Inferior parietal cortex (tissue), 1 donor: ENCODE data around the gene CYBRD1.
"Not testable (repeated sequence)": the region's sequence is repeated elsewhere in the genome, so short reads cannot be mapped to it uniquely, and the experiment has no call there.

Experiments used
- DNase-seq: peaks from one replicate; pipeline ENCODE4 v3.0.0-alpha.2; 2016; ENCODE audit errors: extremely low spot score

CYBRD1 gene

DNA sequence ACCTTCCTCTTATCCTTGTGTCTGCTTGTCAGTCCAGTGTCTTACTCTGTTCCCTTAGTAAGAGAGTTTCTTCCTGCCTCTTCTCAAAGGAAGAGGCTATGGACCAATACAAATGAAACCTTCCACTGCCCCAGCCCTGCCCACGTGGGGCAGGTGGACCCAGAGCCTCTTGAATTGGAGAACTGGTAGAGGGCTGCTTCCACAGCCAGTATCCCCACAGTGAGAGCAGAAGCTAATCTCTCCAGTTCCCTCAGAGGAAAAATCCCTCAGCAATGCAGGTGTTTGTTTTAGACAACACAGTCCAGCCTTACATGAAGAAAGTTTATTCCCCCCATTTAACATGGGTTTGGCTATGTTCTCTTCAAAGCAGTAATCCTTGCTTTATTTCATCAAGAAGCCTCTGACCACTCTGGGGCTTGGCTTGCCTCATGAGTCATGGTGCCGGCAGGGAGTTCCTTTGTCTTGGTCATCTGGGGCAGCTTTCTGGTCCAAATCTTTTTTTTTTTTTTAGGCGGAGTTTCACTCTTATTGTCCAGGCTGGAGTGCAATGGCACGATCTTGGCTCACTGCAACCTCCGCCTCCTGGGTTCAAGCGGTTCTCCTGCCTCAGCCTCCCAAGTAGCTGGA, 6.5 kb upstream of the CYBRD1 start:
- no peak for DNase-seq

DNA sequence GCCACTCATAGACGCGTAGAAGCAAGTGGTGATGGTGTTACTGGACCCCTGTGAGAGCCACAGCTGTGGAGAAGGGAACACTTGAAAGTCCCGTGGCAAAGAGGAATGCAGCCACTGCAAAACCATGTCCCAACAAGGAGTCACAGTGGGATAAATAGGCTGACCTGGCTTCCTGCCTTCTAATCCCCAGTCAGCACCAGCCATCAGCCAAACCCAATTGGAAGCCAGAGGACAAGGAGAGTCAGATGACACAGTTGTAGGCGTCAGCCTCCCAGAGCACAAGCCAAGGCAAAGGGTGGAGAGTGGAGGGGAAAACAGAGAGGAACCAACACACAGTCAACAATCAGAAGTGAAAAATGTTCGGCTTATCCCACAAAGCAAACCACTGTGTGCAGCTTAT, 5.5 kb upstream of the CYBRD1 start:
- DNase-seq = no peak

DNA sequence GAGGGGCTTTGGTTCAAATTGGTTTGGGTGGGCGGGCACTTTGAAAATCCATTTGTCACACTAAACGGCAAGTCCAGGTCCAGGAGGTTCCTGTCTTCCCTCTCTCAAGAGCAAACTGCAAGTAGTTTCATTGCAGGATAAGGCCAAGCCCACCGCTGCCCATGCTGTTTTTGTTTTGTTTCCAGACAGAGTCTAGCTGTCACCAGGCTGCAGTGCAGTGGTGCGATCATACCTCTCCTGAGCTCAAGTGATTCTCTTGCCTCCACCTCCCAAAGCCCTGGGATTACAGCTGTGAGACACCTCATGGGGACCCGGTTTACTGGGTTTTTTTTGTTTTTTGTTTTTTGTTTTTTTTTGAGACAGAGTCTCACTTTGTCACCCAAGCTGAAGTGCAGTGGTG, 1.8 kb upstream of the CYBRD1 start:
- DNase-seq = no peak

DNA sequence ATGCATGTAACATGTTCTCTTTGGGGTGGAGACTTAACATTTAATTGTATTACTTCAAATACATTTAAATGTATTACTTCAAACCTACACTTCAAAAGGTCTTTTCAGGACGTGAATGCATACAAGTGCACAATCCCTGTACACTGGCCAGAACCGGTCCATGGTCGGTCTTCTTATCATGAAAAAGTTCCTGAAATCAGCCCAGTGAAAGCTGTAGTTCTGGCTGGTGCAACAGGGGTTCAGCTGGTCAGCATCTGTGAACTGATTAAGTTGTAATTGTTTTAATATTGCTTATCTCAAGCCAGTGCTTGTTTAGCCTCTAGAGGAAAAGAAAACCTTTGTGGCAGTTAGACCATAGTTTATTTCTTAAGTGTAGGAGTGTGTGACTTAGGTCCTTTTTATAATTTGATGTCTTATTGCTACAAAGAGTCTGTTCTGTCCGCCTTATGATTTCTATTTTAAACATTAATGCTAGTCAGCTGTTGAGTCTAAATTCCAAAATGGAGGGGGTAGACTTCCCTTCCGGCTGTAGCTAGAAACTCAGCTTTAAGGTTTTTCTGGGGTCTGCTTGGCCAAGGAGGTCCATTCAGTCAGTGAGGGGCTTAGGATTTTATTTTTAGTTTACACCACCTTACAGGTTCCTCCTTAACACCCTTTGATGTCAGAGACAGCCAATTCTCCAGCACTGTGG, 768 bp upstream of the CYBRD1 start:
- DNase-seq = no peak

DNA sequence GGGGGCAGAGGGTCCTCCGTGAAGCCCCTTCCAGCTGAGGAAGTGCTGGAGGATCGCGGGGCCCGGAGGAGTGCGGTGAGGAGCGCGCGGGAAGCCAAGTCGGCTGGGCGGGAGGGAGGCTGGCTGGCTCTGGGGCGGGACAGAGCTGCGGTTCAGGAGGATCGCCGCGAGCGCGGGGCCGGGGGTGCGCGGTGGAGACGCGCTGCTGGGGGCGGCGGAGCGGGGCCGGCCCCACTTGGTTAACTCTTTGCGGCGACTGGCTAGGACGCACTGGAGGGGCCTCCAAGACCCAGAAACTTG, 464 bp downstream of the CYBRD1 start:
- no peak for DNase-seq

DNA sequence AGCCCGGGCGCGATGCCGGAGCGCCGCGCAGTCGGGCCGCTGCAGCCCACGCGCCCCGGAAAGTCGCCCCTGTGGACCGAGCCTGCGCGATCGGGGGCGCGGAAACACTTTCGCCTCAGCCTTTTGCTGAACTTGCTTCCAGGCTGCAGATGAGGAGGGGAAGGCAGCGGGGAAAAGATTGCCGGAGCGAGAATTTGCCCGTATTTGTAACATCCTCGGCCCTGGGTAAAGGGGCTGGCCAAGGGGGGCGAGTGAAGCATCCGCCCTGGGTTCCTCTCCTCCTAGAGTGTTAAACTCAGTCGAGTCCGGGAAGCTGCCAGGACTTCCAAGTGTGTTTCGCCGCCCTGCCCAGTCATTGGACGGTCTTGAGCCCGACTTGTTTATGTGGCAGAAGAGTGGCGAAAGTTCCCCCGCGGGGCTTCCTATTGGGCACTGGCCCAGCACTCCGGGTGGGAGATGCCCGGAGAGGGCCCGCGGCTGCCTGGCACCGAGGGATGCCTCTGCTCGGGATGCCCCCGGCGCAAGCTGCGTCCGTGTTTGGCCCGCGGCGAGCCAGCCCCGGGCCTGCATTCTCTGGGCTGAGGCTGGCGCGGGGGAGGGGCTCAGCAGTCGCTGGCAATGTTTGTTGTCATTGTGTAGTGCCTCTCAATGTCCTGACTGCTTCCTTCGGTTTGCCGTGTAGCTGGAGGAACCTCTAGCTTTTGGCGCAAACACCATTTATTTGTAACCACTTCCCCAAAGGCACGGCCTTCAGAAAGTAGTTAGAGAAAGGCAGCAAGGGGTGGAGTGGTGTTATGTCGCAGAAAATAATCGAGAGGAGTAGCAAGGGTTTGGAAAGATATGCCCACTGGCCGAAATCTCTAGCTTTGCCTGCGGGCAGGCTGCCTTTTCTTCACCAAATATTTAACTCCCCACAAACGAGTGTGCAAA, 1.1 kb downstream of the CYBRD1 start:
- DNase-seq = peak; percentile 59

DNA sequence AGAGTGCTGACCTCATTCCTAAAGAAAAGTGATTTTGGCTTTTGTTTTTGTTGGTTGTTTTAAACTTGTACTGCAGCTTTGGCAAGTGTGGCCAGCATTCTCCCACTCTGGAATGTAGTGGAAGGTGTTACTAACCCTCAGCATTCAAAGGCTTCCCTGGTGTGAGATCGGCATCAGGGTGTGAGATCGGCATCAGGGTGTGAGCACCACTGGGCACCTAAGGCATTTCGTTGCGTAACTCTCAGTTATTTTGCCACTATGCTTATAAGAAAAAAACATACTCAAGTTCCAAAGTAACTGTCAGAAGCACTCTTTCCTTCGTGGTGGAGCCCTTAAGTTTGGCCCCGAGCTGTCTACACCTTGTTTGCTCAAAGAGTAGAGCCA, 1.7 kb downstream of the CYBRD1 start:
- no peak for DNase-seq

DNA sequence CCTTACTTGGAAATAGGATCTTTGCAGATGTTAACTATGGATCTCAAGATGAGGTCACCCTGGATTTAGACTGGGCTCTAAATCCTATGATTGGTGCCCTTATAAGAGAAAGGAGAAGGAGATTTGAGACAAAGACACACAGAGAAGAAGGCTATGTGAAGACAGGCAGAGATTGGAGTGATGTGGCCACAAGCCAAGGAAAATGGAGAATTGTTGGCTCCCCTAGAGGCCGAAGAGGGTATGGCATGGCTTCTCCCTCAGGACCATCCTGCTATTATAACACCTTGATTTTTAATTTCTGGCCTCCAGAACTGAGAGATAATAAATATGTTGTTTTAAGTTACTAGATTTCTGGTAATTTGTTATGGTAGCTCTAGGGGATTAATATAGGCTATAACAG, 7.6 kb downstream of the CYBRD1 start:
- no peak for DNase-seq

DNA sequence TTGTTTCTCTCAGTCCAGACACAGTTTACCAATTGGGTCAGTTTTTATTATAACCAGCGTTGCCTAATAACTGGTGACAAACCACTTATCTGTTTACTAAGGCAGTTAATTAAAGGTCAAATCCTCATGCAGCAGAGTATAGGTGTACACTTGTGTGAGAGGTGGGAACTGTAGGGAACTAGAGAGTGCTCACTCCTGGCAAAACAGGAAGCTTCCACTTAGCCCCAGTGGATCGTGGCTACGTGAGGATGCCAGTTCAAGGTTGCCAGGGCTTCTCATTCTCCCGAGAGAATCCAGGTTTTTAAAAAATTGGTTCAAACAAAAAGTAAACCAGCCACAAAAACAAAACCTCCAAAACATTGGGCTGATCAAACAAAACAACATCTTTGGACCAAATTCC, 8.1 kb downstream of the CYBRD1 start:
- no peak for DNase-seq

DNA sequence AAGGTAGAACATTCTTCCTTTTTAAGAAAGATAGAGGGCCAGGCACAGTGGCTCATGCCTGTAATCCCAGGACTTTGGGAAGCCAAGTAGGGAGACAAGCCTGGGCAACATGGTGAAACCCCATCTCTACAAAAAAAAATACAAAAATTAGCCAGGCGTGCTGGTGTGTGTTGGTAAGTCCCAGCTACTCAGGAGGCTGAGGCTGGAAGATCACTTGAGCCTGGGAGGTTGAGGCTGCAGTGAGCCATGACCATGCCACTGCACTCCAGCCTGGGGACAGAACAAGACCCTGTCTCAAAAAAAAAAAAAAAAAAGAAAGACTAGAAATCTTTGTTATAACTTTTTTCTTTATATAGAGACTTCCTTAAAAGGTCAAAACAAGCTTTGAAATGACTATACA, 8.6 kb downstream of the CYBRD1 start:
- DNase-seq = not testable (repeated sequence)

DNA sequence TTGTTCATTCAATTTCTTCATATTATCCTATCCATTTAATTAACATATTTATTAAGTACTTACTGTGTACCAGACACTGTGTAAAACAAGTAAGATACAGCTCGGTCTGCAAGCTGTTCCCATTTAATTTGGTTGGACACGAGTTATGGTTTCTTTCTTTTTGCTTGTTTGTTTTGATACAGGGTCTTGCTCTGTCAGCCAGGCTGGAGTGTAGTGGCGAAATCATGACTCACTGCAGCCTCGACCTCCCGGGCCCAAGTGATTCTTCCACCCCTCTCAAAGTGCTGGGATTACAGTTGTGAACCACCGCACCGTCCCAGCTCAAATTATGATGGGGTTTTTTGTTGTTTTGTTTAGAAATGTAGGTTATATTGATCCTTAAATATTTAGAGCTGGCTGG, 9.0 kb downstream of the CYBRD1 start:
- DNase-seq = no peak

DNA sequence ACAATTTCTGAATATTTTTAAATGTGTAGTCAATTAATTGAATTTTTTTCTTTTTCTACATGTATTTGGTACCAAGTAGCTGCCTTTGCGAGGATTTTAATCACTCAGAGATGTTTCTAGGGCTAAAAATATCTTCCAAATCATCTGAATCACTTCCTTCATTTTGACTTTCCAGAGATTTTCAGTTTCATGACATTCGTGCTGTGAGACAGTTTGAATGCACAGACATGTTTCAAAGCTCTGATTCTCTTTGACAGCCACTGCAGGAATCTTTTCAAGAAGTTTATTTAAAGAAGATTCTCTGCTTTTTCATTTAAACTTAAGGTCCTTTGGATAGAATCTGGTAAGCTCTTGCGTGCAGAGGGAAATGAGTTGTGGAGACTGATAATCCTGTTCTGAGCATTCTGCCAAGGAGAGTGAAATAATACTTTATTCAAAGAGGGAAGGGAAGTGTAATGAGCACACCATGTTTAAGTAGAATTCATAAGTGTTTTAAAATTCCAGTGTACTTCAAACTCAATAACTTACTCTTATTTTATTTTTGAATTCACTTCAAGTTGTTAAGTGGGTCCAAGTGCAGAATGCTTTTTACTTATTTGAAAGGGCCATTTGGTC, 9.7 kb downstream of the CYBRD1 start:
- no peak for DNase-seq

DNA sequence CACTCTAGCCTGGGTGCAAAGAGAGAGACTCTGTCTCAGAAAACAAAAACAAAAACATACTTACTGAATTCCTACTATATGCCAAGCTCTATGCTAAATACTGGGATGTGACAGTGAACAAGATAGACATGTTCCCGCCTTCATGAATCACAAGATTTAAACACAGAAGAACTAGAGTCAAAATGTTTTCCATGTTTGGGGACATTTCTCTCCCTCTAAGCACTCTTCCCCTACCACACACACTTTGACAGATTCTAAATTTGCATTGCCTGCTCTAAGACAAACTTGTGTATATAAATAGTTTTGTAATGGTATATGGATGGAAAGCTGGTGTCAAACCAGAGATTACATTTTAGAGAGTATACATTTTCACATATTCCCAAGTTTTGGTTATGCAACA, 11.1 kb downstream of the CYBRD1 start:
- DNase-seq = no peak

DNA sequence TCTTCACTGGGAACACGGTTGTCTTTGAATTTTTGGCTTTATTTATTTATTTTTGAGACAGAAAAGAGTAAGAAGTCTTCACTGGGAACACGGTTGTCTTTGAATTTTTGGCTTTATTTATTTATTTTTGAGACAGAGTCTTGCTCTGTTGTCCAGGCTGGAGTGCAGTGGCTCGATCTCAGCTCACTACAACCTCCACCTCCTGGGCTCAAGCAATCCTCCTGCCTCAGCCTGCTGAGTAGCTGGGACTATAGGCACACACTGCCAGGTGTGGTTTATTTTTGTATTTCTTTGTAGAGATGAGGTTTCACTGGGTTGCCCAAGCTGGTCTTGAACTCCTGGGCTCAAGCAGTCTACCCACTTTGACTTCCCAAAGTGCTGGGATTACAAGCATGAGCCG, 13.3 kb downstream of the CYBRD1 start:
- not testable (repeated sequence) for DNase-seq

DNA sequence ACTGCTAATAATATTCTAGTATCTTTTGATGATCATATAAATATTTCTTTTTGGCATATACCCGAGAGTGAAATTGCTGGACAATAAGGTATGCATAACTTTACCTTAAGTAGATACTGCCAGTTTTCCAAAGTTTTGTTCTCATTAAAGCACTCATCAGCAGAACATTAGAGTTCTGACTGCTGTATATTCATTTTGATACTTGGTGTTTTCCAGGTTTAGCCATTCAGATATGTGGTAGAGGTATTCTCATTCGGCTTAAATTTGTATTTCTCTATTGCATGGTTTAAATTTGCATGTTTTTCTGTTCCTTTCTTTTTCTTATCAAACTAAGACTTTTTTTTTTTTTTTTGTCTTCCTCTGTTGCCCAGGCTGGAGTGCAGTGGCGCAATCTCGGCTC, 18.2 kb downstream of the CYBRD1 start:
- no peak for DNase-seq

DNA sequence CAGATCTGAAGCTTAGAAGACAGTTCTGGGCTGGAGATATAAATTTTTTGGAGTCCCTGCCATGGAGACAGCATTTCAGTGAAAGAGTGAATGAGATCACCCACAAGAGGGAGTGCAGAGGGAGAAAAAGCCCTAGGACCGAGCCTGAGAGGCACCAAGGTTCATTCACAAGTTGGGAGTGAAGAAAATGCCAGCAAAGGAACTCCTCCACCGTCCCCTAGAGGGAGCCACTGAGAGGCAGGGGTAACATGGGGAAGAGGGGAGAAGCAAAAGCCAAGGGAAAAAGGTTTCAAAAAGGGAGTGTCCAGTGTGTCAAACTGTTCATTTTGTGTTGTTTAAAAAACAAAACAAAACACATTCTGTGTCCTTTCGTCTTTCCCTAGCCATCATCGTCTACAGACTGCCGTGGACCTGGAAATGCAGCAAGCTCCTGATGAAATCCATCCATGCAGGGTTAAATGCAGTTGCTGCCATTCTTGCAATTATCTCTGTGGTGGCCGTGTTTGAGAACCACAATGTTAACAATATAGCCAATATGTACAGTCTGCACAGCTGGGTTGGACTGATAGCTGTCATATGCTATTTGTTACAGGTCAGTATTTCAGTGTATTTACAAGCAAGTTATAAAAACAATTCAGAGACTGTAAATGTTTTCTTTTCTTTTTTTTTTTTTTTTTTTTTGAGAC, 19.1 kb downstream of the CYBRD1 start:
- no peak for DNase-seq

DNA sequence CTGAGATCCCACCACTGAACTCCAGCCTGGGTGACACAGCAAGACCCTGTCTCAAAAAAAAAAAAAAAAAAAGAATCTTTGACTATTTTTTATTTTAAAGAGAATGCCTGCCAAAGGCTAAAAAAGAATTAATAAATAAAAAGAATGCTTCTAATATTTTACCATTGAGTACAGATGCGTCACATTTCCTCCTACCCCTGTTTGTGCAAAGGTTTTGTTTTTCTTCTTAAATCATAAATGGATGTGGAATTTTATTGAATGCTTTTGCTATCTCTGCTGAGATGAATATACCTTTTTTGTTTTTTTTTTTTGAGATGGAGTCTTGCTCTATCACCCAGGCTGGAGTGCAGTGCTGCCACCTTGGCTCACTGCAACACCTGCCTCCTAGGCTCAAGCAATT, 22.8 kb downstream of the CYBRD1 start:
- no peak for DNase-seq

DNA sequence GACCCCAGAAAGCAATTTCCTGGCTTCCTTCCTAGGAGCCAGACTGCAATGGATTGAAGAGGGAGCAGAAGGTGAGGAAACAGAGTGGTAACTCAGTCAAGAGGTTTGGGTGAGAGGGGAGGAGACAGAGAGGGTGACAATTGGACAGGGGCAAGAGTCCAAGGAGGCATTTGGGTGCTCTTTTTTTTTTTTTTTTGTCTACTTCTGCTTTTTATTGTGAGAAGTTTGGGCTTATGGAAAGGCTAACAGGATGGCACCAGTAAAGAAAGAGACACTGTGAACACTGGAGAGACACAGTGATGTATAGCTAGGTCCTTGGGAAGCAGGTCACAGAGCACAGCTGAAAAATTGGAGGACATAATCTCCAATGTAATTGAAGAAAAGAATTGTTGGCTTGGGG, 25.0 kb downstream of the CYBRD1 start:
- DNase-seq = no peak

DNA sequence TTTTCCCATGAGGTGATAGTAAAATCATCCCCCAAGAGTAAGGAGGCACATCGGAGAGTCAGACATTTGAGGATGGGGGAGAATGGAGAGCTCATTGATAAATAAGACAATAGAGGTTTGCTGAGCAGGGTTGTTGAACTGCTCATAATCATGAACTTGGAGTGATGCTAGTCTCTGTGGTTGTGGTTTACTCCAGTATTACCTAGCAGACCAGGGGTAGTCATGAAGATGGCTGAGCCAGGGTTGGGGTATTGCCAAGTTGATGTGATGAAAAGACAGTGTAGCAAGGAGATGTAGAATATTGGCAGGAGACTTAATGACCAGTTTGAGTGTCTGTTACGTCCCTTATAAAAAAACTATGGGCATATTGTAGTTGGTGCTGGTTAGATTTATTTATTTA, 25.4 kb downstream of the CYBRD1 start:
- DNase-seq = no peak

DNA sequence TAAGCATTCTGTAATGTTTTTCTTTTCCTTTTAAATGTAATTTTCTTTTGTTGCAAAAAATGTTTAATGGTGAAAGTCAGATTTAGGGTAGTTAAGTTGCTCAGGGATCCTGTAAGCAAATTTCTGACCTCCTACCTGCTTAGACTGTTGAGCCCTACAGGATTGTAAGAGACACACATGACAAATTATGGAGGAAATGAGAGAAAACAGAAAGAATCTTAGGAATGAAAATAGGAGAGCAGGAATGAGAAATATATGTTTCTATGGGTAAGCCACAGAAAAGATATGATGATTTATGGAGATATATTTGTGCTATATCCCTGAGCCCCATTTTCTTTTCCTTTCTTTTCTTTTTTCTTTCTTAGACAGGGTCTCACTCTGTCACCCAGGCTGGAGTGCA, 28.3 kb downstream of the CYBRD1 start:
- no peak for DNase-seq

DNA sequence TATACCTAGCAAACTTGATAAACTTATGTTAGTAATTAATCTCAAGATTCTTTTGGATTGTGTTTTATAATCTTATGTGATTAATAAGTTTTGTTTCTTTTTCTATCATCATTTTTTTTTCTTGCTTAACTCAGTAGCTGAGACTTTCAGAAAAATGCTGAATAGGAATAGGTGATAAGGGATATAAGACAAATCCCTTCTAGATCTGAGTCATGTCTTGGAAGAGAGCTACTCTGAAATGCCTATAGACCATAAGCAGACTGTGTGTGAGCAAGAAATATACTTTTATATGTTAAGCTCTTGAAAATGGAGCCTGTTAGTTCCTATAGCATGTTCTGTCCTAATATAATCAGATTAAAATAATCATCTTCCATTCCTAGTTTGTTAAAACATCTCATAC, 29.6 kb downstream of the CYBRD1 start:
- no peak for DNase-seq

DNA sequence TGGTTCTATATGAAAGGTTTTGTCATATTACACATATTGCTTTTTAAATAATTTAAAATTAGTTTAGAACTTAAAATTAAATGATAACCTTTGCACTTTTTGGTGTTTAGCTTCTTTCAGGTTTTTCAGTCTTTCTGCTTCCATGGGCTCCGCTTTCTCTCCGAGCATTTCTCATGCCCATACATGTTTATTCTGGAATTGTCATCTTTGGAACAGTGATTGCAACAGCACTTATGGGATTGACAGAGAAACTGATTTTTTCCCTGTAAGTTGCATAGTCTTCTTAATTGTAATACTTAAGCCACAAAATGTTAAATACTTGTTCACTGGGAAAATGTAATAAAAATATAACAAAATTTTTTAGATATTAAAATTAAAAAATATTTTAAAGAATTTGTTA, 31.0 kb downstream of the CYBRD1 start:
- no peak for DNase-seq
